ENCODE results near the gene FAM107B.

The FAM107B gene

DNA sequence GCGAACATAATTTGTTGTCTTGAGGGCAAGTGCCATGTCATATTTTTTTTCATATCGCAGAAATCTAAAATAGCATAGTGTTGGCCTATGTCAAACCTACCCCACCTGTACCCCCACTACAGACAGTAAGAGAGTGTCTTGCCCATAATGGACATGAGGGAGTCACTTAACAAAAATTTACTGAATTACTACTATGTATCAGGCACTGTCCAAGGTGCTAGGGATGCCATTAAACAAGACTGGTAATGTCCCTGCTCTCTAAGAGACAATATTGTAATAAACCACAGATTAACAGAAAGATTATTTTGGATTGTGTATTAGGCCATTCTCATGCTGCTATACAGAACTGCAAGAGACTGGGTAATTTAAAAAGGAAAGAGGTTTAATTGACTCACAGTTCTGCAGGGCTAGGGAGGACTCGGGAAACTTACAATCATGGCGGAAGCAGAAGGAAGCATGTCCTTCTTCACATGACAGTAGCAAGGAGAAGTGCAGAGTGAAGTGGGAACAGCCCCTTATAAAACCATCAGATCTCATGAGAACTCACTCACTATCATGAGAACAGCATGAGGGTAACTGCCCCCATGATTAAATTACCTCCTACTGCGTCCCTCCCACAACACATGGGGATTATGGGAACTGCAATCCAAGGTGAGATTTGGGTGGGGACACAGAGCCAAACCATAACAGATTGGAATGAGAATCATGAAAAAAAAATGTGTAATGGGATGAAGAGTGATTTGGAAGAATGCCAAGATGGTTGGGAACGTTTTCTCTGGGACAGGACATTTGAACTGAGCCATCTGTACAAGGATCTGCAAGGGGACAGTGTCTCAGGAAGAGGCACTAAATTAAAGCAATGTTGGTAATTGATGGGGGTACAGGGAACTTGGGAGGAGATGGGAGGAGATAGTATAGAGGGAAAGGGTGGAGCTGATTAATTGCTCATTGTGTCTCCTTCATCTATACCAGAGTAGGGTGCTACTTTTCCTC, 108.5 kb downstream of the FAM107B start:
- no peak for ATAC-seq

DNA sequence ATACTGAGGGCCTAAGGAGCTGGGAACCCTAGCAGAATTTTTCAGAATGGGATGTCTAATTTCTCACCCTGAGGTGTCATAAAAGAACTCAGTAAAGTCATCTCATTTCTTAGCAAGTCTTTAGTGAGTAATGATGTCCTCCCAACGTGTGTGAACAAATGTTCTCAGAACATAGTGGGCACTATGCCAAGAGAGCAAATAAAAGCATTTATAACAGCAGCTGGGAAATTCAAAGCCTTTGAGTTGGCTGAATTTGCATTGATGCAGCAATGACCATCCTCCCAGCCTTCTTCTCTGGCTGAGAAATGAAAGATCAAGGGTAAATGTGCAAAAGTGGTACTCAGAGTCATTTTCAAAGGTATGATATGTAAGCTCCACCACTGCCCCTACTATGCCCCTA, 109.4 kb downstream of the FAM107B start:
- ATAC-seq = no peak
- no peak for TF ChIP-seq ZC3H10 (CRISPR knock-in tag; IDR thresholded peaks at IDR 0.05)
- TF ChIP-seq ZNF70 (CRISPR knock-in tag; IDR thresholded peaks at IDR 0.05) = no peak
- TF ChIP-seq, protein P1, sequence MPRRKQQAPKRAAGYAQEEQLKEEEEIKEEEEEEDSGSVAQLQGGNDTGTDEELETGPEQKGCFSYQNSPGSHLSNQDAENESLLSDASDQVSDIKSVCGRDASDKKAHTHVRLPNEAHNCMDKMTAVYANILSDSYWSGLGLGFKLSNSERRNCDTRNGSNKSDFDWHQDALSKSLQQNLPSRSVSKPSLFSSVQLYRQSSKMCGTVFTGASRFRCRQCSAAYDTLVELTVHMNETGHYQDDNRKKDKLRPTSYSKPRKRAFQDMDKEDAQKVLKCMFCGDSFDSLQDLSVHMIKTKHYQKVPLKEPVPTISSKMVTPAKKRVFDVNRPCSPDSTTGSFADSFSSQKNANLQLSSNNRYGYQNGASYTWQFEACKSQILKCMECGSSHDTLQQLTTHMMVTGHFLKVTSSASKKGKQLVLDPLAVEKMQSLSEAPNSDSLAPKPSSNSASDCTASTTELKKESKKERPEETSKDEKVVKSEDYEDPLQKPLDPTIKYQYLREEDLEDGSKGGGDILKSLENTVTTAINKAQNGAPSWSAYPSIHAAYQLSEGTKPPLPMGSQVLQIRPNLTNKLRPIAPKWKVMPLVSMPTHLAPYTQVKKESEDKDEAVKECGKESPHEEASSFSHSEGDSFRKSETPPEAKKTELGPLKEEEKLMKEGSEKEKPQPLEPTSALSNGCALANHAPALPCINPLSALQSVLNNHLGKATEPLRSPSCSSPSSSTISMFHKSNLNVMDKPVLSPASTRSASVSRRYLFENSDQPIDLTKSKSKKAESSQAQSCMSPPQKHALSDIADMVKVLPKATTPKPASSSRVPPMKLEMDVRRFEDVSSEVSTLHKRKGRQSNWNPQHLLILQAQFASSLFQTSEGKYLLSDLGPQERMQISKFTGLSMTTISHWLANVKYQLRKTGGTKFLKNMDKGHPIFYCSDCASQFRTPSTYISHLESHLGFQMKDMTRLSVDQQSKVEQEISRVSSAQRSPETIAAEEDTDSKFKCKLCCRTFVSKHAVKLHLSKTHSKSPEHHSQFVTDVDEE (CRISPR knock-in tag; IDR thresholded peaks at IDR 0.05) = no peak
- no peak for TF ChIP-seq ESRRG (CRISPR knock-in tag; IDR thresholded peaks at IDR 0.05)
- TF ChIP-seq, protein P2, sequence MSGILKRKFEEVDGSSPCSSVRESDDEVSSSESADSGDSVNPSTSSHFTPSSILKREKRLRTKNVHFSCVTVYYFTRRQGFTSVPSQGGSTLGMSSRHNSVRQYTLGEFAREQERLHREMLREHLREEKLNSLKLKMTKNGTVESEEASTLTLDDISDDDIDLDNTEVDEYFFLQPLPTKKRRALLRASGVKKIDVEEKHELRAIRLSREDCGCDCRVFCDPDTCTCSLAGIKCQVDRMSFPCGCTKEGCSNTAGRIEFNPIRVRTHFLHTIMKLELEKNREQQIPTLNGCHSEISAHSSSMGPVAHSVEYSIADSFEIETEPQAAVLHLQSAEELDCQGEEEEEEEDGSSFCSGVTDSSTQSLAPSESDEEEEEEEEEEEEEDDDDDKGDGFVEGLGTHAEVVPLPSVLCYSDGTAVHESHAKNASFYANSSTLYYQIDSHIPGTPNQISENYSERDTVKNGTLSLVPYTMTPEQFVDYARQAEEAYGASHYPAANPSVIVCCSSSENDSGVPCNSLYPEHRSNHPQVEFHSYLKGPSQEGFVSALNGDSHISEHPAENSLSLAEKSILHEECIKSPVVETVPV (CRISPR knock-in tag; IDR thresholded peaks at IDR 0.05) = no peak
- no peak for TF ChIP-seq OSR1 (CRISPR knock-in tag; IDR thresholded peaks at IDR 0.05)
- TF ChIP-seq, protein P3, sequence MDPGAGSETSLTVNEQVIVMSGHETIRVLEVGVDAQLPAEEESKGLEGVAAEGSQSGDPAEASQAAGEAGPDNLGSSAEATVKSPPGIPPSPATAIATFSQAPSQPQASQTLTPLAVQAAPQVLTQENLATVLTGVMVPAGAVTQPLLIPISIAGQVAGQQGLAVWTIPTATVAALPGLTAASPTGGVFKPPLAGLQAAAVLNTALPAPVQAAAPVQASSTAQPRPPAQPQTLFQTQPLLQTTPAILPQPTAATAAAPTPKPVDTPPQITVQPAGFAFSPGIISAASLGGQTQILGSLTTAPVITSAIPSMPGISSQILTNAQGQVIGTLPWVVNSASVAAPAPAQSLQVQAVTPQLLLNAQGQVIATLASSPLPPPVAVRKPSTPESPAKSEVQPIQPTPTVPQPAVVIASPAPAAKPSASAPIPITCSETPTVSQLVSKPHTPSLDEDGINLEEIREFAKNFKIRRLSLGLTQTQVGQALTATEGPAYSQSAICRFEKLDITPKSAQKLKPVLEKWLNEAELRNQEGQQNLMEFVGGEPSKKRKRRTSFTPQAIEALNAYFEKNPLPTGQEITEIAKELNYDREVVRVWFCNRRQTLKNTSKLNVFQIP (CRISPR knock-in tag; IDR thresholded peaks at IDR 0.05; ENCODE audit: borderline replicate concordance, low read depth) = no peak
- no peak for TF ChIP-seq TOX (CRISPR knock-in tag; IDR thresholded peaks at IDR 0.05; ENCODE audit: borderline replicate concordance)
- TF ChIP-seq, protein P4, sequence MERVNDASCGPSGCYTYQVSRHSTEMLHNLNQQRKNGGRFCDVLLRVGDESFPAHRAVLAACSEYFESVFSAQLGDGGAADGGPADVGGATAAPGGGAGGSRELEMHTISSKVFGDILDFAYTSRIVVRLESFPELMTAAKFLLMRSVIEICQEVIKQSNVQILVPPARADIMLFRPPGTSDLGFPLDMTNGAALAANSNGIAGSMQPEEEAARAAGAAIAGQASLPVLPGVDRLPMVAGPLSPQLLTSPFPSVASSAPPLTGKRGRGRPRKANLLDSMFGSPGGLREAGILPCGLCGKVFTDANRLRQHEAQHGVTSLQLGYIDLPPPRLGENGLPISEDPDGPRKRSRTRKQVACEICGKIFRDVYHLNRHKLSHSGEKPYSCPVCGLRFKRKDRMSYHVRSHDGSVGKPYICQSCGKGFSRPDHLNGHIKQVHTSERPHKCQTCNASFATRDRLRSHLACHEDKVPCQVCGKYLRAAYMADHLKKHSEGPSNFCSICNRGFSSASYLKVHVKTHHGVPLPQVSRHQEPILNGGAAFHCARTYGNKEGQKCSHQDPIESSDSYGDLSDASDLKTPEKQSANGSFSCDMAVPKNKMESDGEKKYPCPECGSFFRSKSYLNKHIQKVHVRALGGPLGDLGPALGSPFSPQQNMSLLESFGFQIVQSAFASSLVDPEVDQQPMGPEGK (CRISPR knock-in tag; IDR thresholded peaks at IDR 0.05; ENCODE audit: borderline replicate concordance) = no peak
- TF ChIP-seq ZNF8 (CRISPR knock-in tag; IDR thresholded peaks at IDR 0.05) = no peak
- TF ChIP-seq, protein P5, sequence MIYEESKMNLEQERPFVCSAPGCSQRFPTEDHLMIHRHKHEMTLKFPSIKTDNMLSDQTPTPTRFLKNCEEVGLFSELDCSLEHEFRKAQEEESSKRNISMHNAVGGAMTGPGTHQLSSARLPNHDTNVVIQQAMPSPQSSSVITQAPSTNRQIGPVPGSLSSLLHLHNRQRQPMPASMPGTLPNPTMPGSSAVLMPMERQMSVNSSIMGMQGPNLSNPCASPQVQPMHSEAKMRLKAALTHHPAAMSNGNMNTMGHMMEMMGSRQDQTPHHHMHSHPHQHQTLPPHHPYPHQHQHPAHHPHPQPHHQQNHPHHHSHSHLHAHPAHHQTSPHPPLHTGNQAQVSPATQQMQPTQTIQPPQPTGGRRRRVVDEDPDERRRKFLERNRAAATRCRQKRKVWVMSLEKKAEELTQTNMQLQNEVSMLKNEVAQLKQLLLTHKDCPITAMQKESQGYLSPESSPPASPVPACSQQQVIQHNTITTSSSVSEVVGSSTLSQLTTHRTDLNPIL (CRISPR knock-in tag; IDR thresholded peaks at IDR 0.05; ENCODE audit: low read depth) = no peak
- no peak for TF ChIP-seq ZFP3 (CRISPR knock-in tag; IDR thresholded peaks at IDR 0.05)

More for the DNA sequence above, 108.5 kb downstream of the FAM107B start:
- no peak for TF ChIP-seq ZNF8 (CRISPR knock-in tag; IDR thresholded peaks at IDR 0.05)
- TF ChIP-seq, protein P4 (CRISPR knock-in tag; IDR thresholded peaks at IDR 0.05; ENCODE audit: borderline replicate concordance) = no peak
- TF ChIP-seq, protein P1 (CRISPR knock-in tag; IDR thresholded peaks at IDR 0.05) = no peak

Data from SK-N-SH treated with all-trans-retinoic acid at 6 μM for 48 hours (cell line).